ENCODE data around the gene ANKRD44.

The ANKRD44 gene

DNA sequence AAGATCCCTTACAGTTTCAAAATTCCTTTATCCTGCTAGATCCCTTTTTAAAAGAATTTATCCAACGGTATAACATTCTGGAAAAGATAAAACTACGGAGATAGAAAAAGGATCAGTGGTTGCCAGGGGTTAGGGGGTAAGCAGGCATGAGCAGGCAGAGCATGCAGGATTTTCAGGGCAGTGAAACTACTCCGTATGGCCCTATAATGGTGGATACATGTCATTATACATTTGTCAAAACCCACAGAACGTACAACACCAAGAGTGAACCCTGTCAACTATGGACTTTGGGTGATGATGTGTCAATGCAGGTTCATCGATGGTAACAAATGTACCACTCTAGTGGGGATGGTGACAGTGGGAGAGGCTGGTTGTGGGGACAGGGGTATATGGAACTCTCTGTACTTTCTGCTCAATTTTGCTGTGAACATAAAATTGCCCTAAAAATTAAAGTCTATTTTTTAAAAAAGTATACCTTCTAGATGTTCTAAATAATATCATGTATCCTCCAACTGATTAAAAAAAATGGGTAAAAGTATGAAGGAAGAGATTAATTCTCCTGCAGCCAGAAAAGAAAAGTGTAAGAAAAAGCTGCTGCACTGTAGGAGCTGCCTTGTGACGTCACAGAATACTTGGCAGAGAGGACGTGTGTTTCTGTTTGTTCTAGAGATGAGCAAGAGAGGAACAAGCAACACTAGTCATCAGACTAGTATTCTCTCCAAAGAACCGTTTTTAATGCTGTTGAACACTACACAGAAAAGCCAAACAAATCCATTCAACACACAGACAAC, 23.6 kb downstream of the ANKRD44 start:
- DNase-seq, result peak; percentile 43

DNA sequence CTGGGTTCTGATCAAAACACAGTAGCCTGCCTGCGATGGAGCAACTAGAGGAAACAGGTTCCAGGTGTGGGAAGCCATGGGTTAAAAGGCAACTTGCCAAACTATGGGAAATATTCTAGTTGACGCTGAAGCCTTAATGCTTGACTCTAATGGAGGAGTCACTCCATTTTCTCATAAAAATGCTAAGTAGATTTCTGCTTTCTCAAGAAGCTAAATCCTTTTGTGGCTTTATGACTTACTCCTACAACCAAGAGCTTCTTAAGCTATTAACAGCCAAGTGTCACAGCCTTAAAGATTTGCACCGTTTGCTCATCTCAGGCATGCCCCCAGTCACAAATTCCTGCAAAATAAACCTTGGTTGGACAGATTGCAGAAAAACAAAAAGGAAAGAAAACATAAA, 25.2 kb downstream of the ANKRD44 start:
- DNase-seq, result no peak

DNA sequence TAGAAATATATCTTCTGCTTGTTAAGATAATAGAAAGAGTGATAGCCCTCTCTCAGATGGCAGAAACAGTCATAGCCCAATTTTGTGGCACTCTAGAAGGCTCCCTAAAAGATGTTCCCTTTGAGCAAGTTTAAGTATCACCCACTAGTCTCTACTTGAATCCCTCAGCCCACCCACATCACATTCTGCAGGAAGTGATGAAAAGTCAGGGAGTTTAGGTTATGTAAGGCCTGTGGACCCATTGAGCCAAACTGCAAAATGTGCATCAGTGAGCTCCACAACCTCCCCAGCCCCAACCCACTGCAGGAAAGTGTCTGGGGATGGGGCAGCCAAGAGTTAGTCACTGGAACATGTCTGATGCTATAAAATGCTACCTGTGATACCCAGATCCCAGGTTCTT, 25.6 kb downstream of the ANKRD44 start:
- DNase-seq, result no peak

DNA sequence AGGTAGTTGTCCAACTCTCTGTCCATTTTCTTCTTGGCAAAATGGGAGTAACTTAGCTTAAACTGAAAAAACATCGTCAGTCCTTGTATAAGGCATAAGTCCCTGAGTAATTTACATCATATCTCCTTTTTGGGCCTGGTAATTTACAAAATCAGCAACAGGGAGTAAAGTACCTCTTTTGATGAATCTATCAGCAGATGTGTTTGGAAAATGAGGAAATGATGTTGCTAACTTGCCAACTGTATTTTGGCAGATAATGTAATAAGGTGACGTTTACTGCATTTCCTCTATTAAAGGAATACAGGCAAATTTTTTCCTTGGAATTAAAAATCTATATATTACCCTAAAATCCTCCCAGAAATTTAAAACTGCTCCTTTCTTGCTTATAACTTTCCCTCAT, 29.2 kb downstream of the ANKRD44 start:
- DNase-seq, result no peak

DNA sequence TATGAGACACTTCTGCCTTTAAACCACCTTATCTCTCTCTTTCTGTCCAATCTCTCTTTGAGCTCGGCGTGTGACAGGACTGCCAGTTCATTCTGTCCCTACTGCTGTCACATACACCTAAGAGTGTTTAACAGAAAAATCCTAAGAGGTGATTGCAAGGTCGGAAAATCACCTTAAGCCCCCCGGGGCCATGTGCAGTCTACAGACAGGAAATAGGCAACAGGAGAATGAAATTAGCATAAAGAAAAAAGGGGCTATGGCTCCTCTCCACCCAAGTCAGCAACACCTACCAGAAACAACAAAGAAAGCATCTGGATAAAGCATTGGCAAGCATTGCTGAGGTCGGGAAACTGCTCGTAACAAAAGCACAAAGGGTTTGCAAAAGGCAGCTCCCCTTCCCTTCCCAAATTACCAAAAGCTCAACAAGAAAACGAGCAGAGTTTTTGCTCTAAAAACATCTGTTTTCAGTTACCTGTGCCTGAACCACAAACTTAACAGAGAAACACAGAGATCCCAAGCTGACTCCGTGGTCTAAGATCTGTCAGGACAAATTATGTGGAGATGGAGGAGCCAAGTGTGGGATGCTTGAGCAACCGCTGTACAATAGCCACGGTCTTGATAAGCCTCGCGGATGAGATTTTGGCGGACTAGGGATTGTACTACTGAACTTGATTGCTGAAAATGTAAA, 30.4 kb downstream of the ANKRD44 start:
- DNase-seq, result peak; percentile 39

DNA sequence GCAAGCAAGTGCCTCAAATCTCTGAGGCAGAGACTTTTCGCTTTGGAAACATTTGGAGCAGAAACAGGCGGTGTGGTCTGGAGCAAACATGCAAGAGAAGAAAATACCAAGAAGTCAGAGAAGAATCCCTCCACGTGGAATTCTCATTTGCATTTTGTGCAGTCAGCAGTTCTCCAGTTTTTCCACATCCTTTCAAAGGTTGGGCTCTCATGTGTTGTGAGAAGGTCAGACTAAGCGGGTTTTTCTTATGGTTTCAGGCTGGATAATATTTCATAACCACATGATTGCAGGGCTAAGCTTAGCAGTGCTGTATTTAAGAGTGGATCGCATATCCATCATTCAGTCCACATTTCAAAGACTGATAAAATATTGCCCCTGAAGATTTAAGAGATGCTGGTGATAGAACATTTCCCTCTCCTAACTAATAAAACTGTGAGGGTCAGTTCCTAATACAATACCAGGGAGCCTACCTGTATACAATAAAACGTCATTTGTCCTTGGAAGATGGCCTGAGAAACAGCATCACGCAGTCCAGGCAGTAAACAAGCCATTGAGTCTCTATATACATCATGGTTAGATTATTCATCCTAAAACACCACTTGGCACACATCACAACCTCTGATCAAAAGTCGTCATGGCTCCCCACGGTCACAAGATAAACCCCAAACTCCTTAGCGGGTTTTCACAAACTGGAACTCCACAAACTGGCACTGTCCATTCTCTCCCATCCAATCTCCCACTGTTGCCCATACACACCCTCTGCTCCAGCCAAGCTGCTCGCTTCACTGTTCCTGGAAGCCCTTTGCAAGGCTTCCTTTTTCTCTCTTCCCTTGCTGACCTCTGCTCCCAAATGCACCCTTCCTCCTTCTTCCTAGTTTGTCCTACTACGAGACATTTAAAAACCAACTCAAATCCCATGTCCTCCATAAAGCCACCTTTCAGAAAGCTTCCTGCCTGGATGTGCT, 31.5 kb downstream of the ANKRD44 start:
- peak; percentile 60 for DNase-seq

DNA sequence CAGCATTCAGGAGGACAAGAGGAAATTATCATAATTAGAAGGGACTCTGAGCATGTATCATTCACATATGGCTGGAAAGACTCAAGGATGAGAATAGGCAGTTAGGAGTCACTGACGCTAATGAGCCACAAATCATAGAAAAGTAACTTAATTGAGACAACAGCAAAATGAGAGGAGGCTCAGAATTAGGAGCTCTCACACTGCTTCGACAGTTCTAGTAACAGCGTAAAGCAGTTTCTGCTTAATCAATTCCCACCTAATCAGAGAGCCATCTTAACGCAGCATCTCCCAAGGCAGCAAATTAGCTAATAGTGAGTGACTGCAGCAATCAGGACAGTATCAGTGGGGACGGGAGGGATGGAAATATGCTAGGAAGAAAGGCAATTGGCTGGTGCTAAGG, 32.8 kb downstream of the ANKRD44 start:
- DNase-seq, result no peak

DNA sequence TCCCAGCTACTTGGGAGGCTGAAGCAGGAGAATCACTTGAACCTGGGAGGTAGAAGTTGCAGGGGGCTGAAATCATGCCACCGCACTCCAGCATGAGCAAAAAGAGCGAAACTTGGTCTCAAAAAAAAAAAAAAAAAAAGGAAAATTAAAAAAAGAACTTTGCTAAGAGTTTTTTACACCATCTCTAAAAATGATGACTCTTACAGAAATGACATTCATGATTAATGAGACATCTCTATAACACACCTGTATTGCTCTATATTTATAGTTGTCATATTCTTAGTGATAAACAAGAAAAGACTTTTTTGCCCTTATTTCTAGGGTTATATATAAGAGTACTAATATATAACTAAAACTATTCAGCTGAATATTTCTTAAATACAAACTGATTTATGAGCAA, 34.4 kb downstream of the ANKRD44 start:
- no peak for DNase-seq

DNA sequence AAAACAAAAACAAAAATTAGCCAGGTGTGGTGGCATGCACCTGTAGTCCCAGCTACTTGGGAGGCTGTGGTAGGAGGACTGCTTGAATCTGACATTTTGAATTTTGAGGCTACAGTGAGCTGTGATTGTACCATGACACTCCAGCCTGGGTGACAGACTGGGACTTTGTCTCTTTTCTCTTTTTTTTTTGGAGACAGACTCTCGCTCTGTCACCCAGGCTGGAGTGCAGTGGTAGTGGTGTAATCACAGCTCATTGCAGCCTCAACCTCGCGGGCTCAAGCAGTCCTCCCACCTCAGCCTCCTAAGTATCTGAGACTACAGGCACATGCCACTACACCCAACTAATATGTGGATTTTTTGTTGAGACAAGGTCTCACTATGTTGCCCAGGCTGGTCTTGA, 35.6 kb downstream of the ANKRD44 start:
- DNase-seq, result no peak

DNA sequence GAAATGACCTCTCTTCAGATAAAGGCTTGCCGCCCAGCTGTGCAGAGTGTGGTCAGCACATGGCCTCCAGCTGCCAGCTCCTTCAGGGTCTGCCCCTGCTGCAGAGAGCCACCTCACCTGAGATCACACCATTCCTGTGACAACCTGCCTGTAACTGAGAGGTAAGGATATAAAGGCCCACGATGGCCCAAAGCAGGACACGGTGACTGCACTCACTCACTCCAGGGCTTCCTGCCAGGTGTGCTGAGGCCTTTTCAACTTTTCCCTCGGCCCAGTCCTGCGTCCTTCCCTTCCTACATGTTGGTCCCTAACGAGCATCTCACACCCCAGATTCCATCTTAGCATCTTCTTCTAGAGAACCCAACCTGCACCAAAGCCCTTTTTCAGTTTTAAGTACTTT, 36.2 kb downstream of the ANKRD44 start:
- no peak for DNase-seq

DNA sequence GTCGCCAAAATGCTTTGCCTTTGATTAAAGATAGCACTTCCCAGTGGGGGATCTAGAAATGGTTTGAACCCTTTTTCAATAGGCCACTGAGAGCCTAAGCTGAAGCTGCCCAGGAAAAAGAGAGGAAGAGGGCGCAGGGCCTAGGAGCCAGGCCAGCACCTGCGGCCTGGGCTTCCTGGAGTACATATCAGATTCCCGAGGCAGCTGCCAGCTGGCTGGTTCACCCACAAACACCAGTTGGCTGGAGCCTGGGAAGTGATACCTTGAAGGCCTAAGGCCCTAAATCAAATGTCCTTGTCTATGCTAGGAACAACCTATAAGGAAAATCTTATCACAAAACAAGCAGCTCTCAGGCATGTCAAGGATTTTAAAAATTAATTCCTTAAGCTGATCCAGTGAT, 37.1 kb downstream of the ANKRD44 start:
- DNase-seq, result peak; percentile 55

DNA sequence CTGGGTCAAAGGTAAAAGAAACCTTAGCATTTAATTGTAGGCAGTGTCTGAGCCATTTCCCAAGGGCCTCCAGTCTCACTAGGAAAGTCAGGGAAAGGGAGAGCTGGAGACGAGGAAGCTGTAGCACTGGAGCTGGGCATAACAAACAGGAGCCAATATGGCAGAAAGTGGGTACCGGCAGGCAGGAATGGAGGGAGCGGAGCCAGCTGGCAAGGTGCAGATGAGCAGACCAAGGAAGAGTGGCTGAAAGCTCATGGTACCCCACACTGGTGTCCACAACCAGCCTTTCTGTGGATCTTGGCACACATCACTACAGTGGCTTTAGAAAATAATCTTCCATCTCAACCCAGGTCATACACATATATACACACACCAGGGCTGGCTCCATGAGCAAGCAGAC, 40.0 kb downstream of the ANKRD44 start:
- DNase-seq, result no peak

DNA sequence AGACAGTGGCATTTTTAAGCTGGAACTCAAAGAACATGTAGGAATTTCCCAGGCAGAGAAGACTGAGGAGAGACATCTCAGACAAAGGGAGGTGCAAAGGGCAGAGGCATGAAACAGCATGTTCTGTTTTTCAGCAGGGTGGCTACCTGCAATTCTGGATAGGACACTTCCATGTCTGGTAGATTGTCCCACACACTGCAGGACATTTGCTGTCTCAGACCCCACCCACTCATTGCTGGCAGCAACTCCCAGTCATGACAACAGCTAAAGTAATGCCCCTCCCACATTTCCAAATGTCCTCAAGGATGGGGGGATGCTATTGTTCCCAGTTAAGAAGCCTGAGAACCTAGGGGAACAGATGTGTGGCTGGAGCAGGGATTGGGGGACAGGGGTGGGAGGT, 40.8 kb downstream of the ANKRD44 start:
- no peak for DNase-seq

DNA sequence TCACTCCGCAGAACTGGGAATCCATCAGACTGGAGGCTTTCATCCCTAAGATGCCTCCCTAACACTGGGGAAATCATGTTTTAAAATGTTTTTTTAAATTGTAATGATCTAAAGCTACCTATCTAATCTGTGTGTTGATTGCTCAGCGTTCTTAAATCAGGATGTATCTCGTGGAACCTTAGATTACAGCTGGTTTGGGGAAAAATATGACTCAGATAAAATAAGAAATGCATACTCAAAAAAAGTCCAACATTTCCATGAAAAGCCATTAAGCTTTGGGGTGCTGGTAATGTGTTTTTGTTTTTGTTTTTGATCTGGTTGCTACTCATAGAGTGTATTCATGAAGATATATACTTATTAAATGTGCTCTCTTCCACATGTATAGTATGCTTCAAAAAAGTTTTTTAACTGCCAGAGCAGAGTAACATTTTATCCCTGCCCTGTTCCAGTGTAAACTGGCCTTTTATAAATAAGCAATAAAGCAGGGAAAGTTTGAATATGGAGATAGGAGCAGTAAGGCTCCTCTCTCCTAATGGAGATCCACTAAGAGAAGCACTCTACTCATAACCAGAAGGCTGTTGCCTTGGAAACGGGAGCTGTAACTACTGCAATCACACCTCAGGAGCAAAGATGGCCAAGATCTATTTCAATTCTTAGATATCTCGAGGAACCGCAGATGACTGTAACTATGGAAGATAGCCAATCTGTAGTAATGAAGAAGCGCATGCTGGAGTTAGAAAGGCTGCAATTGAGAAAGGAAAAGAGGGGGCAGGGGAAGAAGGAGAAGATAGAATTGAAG, 41.6 kb downstream of the ANKRD44 start:
- no peak for DNase-seq

DNA sequence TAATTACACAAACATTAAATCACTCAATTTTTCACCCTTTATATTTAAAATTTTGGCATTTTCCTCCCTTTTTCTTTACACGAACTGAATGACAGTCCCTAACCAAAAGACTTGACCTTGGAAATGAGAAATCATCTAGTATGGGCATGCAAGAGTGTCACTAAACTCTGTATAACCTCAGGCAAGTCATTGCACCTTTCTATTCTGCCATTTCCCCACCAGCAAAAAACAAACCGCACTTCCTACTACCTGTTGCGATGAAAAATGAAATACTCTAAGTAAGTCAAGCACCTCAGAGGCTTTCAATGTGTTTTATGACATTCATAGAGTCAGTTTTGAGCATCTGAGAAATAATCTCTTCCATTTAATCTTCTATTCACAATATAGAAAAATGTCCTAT, 44.1 kb downstream of the ANKRD44 start:
- DNase-seq, result no peak

DNA sequence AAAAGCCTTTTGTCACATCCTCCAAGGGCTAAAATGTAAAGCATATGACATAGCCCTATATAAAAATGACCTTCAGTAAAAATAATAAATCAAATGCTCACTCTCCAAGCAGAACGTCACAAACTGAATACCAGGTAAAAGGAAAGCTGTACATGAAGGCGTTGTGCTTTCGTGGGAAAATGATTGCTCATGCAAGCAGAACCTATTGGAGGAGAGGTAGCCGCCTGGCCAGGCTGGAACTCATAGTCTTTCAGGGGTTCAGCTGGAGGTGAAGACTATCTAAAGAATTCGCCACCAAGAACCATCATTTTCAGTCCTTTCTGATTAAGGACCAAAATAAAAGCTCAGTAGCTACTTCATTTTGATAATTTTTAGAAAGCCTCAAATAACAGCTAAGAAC, 44.7 kb downstream of the ANKRD44 start:
- DNase-seq, result no peak

DNA sequence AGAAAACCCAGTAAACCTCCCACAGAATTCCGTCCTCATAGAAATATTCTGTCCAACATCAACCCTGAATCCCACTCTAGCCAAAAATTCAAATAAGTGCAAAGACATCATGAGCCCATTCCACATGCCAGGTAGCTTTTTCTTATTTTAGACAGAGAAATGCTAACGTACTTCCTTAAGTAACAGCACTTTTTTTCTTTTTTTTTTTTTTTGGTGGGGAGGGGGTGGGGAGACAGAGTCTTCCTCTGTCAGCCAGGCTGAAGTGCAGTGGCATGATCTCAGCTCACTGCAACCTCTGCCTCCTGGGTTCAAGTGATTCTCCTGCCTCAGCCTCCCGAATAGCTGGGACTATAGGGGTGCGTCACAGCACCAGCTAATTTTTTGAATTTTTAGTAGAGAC, 45.5 kb downstream of the ANKRD44 start:
- no peak for DNase-seq

DNA sequence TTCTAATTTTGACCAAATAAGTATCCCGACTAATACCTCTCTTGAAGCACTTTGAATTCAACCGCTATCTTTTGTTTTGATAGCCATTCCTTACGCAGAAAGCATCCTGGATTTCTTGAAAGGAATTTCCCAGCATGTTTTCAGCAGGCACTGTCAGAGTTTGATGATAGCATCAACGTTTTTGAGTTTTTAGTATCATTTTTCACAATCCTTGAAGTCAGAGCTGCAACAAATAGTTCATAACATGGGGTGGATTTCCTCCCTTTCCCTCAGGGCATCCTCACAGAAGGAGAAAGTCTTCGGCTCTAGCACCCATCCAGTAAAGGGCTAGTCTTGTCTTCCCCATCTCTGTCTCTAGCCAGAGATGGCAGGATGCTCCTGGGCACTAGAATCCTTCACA, 46.2 kb downstream of the ANKRD44 start:
- no peak for DNase-seq

DNA sequence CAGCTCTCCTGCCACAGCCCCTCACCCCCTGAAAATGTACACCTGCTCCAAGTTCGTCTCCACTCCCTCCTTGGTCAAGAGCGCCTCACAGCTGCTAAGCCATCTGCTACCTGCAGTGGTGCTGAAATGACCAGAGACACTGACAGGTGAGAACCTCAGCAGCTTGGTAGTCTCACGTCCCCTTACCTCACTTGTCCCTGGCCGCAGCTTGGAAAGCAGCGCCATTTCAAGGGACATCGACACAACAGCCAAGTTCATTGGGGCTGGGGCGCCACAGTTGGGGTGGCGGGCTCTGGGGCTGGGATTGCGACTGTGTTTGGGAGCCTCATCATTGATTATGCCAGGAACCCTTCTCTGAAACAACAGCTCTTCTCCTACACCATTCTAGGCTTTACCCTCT, 47.5 kb downstream of the ANKRD44 start:
- DNase-seq, result no peak

DNA sequence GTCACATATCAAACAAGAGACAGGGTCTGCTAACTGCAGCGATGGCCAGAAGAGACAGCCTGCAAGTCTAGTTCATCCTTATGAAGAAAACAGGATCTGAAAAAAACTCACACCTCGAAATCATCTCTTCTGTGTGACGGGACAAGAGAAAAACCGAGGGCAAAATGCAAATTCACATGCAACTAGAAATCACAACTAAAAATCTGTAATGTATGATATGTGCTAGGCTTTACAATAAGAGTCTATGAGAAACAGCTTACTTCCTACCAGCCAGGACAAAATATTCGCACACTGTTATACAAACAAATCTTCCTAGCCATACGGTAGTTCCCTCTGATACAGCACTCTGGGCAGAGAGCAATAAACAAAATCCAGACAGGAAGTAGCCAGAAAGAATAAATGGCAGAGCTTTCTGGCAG, 48.8 kb downstream of the ANKRD44 start:
- no peak for DNase-seq

DNA sequence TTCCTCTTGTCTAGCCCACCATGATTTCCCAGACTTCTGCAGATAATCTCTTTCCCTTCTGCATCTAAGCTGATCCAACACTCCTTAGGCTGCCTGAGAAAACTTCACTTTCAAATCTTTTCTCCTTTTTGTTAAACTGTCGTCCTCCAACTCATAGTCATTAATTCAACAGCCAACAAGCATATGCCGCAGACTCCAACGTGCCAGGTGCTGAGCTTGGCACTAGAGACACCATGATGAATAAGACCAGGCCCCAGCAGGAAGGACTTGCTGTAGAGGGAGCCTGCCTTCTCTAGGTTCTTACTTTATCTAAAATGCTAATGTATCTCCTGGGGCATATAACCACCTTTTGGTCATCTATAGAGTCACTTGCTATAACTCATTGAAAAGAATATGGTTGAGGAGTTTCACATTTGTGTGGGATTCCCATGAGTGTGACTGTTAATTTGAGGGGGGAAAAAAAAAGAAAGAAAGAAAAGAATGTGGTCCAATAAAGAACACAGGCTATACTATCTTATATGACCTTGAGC, 51.0 kb downstream of the ANKRD44 start:
- DNase-seq, result no peak

DNA sequence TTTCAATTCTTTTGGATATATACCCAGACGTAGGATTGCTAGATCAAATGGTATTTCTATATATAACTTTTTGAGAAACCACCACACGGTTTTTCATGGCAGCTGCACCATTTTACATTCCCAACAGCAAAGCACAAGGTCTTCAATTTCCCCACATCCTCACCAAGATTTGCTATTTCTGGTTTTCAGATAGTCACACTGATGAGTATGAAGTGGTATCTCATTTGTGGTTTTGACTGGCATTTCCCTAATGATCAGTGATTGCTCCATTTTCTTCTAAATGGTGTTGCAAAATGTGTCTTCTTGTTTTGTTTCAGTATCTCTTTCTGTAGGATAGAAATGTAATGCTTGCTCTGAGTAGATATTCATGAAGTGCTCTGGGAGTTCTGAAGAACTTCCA, 52.0 kb downstream of the ANKRD44 start:
- DNase-seq, result no peak

Measured in right hindlimb (tissue), 1 donor.